ENCODE measurements around the gene AKAP13.

AKAP13 gene

DNA sequence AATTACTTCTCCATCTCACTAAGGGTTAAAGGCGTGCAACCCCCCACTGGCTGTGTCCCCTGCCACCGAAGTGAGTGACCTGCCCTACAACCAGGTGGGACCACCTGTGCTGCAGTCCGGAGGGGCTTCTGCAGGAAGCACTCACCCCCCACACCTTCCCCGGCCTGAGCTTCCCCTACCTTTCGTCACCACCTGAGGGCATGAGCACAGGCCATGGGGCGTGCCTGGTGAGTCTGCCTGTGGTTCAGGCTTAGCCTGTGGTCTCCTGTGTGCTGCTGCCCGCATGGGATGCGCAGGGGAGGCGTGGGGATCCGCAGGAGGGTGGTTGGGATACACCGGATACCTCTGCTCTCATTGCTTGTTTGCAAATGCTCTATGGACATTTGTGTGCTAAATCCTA is 368.3 kb downstream of the AKAP13 start:
- DNase-seq: peak in 1 of 2 donors; percentile 5

DNA sequence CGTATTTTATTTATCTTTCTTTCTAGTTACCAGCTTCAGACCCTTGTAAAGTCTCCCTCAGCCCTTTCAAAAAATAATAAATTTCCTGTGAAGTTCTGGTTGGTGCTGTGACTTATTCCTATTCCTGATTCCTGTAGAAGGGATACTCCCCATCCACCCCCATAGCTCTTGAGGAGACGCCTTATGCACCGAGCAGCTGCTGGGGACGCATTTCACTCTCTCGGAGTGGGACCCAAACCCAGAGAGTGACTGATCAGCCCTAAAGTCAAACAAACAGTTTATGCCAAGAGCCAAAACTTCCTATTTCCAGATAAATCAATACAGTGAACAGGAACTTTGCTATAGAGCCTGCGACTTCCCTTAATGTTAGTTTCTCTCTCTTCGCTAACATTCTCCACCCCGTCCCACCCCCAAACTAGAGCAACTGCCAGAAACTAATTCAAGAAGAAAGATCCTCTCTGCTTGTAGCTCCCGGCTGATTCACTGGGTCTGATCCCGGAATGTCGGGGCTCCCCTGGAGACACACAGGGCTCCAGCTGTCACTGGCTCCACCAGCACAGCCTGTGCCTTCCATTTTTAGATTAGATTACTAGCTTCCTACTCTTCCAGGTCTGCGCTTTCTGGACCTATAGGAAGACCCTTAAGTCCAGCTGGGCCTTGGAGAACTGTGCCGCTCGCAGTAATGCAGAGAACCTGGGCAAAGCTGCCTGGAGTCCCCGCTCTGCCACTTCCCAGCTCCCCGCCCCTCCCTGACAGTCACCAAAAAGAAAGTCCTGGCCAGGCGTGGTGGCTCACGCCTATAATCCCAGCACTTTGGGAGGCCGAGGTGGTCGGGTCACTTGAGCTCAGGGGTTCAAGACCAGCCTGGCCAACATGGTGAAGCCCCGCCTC is 369.1 kb downstream of the AKAP13 start:
- no peak for DNase-seq

DNA sequence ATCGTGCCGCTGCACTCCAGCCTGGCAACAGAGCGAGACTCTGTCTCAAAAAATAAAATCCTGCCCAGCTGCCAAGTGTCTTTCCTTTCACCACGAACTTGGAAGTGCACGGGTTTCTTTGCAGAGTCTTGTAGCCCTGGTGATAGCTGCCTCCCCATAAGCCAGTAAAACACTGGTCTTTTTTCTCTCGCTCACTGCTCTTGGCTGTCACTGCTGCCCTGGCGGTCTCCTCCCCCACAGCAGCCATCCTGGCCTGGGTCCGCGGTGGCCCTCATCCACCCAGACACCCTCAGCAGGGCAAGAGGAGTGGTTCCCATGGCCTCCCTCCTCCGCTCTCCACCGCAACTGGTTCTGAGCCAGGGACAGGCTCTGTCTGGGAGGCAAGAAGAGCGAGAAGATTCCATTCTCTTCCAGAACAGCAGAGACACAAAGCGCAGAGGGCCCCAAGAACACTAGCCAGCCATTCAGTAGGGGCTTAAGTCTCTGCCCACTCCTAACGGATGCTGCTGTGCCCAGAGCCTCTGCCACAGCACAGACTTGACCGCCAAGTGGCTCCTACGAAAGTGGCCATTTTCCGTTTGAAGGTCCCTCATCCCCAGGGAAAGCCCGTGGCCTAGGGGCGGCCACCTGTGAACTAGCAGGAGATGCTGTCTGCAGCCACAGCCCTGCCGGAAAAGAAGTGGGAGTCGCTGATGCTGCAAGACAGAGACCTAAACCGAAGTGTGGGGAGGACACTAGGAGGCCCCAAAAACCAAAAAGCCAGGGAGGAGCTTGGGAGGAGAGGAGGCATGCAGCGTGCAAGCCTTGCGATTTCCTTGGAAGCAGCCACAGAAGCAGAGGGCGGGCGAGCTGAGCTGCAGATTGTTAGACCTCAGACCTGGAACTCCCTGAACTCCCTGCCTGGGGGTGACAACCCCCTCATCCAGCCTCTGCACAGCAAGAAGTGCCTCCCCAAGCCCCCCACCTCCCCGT is 370.2 kb downstream of the AKAP13 start:
- no peak for DNase-seq

GRCh38 chr15:85751291-85752123 is 371.1 kb downstream of the AKAP13 start:
- DNase-seq: no peak

DNA sequence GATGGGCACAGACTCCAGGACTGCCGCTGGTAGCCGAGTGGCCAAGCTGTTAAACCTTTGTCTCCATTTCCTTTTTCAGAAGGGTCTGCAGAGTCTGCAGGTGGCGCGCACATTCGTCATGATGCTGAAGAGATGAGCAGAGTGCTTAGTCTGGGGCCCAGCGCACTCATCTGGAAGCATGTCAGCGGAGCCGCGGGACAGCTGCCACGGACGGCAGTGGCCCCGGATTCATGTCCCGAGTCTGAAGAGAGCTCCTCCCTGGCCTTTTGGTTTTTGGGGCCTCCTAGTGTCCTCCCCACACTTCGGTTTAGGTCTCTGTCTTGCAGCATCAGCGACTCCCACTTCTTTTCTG is 371.7 kb downstream of the AKAP13 start:
- no peak for DNase-seq

GRCh38 chr15:85752491-85752961 is 372.1 kb downstream of the AKAP13 start:
- DNase-seq: no peak

- no peak for DNase-seq
These were observed 372.9 kb downstream of the AKAP13 start for GRCh38 chr15:85753261-85753660.

DNA sequence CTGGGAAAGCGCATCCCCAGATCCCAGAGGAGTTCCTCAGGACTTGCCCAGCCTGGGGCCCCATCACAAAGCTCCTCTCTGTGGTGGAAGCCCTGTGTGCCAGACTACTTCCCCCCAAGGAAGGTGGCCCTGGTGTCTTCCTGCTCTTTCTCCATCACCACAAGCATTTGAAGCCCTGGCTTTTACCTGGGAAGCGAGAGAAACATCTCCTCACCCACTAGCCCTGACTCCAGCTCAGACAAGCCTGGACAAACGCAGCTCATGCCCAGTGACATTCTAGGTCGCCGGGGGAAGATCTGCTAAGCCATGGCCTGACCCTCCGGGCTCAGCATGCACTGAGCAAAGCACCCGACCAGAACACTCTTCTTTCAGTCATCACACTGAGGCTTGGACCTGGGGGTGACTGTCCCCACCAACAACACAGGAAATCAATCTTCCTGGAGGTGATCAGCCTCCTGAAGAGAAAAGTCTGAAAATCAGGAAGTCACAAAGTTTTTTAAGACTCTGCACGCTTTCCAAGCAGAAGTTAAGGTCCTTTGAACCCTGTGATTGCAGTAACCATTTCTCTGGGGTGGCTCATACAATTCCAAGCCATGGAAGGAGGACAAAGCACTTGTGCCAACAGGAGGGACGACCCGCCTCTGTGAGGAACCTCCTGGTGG is 373.5 kb downstream of the AKAP13 start:
- DNase-seq: no peak

DNA sequence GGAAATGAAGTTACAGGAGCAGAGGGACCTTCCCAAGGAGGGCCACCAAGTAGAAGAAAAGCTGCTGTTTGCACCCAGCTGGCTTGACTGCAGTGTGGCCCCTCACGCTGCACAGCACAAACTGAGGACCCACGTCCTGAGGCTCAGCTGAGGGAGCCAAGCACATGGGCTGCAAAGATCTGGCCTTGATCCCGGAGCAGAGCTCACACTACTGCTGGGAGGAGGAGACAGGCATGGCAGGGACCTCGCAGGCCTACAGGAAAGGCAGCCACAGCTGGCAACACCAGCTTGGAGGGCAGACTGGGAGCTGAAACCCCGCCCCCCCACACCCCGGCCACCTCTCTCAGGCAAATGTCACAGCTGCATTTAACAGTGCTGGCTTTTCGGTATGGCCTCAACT is 374.6 kb downstream of the AKAP13 start:
- DNase-seq: no peak

- DNase-seq: no peak
These were observed 375.1 kb downstream of the AKAP13 start for GRCh38 chr15:85755471-85755870.

DNA sequence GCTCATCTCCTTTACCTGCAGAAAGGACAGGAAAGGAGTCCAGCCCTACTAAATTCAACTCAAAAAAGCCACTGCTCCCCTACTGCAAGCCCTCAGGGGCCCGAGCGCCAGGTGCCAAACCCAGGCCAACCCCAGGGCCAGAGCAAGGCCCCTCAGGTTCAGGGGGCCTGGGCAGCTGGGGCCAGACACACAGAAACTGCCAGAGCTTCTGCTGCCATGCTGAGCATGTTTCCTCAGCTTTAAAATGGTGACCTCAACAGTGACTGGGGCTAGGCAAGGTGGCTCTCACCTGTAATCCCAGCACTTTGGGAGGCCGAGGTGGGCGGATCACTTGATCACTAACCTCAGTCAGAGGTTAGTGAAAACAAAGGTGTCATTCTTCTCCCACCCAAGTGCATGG is 375.5 kb downstream of the AKAP13 start:
- DNase-seq: no peak

- no peak for DNase-seq
These were observed 376.1 kb downstream of the AKAP13 start for GRCh38 chr15:85756411-85757072.

- no peak for DNase-seq
These were observed 376.9 kb downstream of the AKAP13 start for GRCh38 chr15:85757073-85757938.

GRCh38 chr15:85757939-85758654 is 377.7 kb downstream of the AKAP13 start:
- no peak for DNase-seq

DNA sequence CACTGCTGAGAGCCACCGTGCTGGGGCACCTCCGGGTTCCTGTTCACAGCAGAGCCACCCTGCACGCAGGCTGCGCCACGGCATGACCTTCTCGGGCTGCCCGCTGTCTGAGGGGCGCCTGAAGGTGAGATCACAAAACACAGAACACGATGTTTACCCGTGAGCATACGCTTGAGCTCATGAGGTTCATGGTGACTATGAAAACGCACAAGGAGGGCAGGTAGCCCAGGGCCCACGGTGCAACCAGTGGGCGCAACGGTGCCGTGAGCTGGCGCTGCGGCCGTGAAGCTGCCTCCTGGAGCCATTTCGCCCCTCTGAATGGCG is 378.2 kb downstream of the AKAP13 start:
- no peak for DNase-seq

GRCh38 chr15:85759376-85759775 is 379.0 kb downstream of the AKAP13 start:
- no peak for DNase-seq

- DNase-seq: no peak
These were observed 379.6 kb downstream of the AKAP13 start for GRCh38 chr15:85760049-85760448.

GRCh38 chr15:85760531-85761371 is 380.3 kb downstream of the AKAP13 start:
- DNase-seq: no peak

- no peak for DNase-seq
These were observed 381.2 kb downstream of the AKAP13 start for GRCh38 chr15:85761635-85762034.

Data from CD4-positive, alpha-beta T cell treated with Interleukin-4 for 1 hour (primary cell).